NB4 (cell line): ENCODE measurements around the gene TBC1D1.

ENCODE experiments used
- POLR2A ChIP-seq: IDR thresholded peaks from 2 replicates; pipeline ENCODE4 v1.6.1; 2011; ENCODE audit warnings: mild to moderate bottlenecking; ENCODE audit not compliant: insufficient read length; ENCODE audit errors: extremely low read depth
- TF ChIP-seq, protein P1 (sequence below): IDR thresholded peaks from one replicate; pipeline ENCODE4 v1.5.1; 2012; ENCODE audit warnings: low read depth, low read length

DNA sequence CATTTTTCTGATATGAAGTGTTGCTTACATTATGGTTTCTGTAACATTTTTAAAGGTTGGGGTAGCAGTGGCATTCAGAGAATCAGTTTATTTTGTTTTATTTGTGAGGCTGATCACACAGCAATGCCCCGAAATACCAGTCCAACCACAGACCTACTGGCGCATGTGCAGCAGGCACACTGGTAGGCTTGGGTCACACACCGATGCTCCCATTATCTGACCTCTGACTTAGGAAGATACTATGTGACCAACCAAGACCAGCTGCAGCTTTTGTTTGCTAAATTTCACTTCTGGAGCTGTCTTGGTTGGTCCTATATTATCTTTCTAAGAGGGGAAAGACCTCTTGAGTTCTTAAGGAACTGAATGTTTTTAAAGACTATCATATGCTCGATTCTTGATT lies 45.7 kb upstream of the TBC1D1 start:
- TF ChIP-seq, protein P1, sequence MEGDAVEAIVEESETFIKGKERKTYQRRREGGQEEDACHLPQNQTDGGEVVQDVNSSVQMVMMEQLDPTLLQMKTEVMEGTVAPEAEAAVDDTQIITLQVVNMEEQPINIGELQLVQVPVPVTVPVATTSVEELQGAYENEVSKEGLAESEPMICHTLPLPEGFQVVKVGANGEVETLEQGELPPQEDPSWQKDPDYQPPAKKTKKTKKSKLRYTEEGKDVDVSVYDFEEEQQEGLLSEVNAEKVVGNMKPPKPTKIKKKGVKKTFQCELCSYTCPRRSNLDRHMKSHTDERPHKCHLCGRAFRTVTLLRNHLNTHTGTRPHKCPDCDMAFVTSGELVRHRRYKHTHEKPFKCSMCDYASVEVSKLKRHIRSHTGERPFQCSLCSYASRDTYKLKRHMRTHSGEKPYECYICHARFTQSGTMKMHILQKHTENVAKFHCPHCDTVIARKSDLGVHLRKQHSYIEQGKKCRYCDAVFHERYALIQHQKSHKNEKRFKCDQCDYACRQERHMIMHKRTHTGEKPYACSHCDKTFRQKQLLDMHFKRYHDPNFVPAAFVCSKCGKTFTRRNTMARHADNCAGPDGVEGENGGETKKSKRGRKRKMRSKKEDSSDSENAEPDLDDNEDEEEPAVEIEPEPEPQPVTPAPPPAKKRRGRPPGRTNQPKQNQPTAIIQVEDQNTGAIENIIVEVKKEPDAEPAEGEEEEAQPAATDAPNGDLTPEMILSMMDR, result no peak
- no peak for TF ChIP-seq POLR2A
